Measurements from ENCODE around the gene TIMM8B. TPM values are rescaled to one million over a fixed set of nuclear protein-coding genes. Genes with fewer than 3 reads are reported as not detected.
"Not testable (repeated sequence)": the region's sequence is repeated elsewhere in the genome, so short reads cannot be mapped to it uniquely, and the experiment has no call there.

TIMM8B gene
- total RNA-seq, 1 donor from 2014 or later = 37.0 TPM

GRCh38 chr11:112051768-112052167, 34.8 kb downstream of the TIMM8B start:
- Mint-ChIP-seq H3K36me3 (ENCODE audit: low read depth) (peaks cover 59% of the 10 kb centered on the region), H3K9me3 (no peaks in the 10 kb centered on the region), H3K27me3 (no peaks in the 10 kb centered on the region), H3K27ac (peak overlapping the region; percentile 91), H3K4me1 (peaks cover 56% of the 10 kb centered on the region), H3K4me3 (peak overlapping the region; percentile 36)
- ATAC-seq (ENCODE audit: low read depth) = no peak
- DNase-seq = no peak
- ChIA-PET POLR2A (interaction anchor here (1.4 to 2.0 kb wide), 2 partner anchors 27 to 29 kb away, joined by 4 to 5 read pairs; partner anchors contain the start of gene DLAT), CTCF (no interaction called here)
- intact Hi-C loops (cut with micrococcal nuclease) = loop anchor here (5.0 kb wide), 1 partner anchor 36 kb away; the partner anchor contains the start of genes SDHD and TIMM8B
- no peak for TF ChIP-seq CTCF (IDR thresholded peaks at IDR 0.05)

- H3K27me3 Mint-ChIP-seq = no peaks in the 10 kb centered on the region
- CTCF ChIA-PET = no interaction called here
- H3K4me1 Mint-ChIP-seq = peaks cover 56% of the 10 kb centered on the region
- no peak for TF ChIP-seq CTCF (IDR thresholded peaks at IDR 0.05)
- POLR2A ChIA-PET = interaction anchor here (1.3 to 2.0 kb wide), 5 partner anchors 10 to 35 kb away, joined by 3 to 5 read pairs (median 4); partner anchors contain the start of genes DLAT, SDHD and TIMM8B
- H3K4me3 Mint-ChIP-seq = peak overlapping the region; percentile 69
- peak; percentile 64 for ATAC-seq (ENCODE audit: low read depth)
- H3K27ac Mint-ChIP-seq = peak overlapping the region; percentile 91
- H3K9me3 Mint-ChIP-seq = no peaks in the 10 kb centered on the region
- H3K36me3 Mint-ChIP-seq (ENCODE audit: low read depth) = peaks cover 61% of the 10 kb centered on the region
- intact Hi-C loops (cut with micrococcal nuclease) = loop anchor here (5.0 kb wide), 1 partner anchor 37 kb away; the partner anchor contains the start of genes SDHD and TIMM8B
- DNase-seq = no peak
These were observed 35.8 kb downstream of the TIMM8B start for GRCh38 chr11:112050721-112051120.

- Mint-ChIP-seq H3K27ac (peak overlapping the region; percentile 25), H3K36me3 (ENCODE audit: low read depth) (peaks cover 65% of the 10 kb centered on the region), H3K27me3 (no peaks in the 10 kb centered on the region), H3K4me1 (peaks cover 56% of the 10 kb centered on the region), H3K9me3 (no peaks in the 10 kb centered on the region), H3K4me3 (no peak overlapping the region)
- intact Hi-C loops (cut with micrococcal nuclease) = loop anchor here (5.0 kb wide), 1 partner anchor 38 kb away; the partner anchor contains the start of genes SDHD and TIMM8B
- CTCF ChIA-PET = no interaction called here
- POLR2A ChIA-PET = interaction anchor here (1.3 to 2.0 kb wide), 4 partner anchors 9 to 36 kb away, joined by 3 to 5 read pairs (median 4); partner anchors contain the start of genes DLAT, SDHD and TIMM8B
- TF ChIP-seq CTCF (IDR thresholded peaks at IDR 0.05) = no peak
- DNase-seq = no peak
- no peak for ATAC-seq (ENCODE audit: low read depth)
These were observed 36.8 kb downstream of the TIMM8B start for GRCh38 chr11:112049777-112050176.

GRCh38 chr11:112048256-112048655, 38.3 kb downstream of the TIMM8B start:
- peaks cover 69% of the 10 kb centered on the region for H3K36me3 Mint-ChIP-seq (ENCODE audit: low read depth)
- CTCF ChIA-PET, H3K9me3 Mint-ChIP-seq: not testable (repeated sequence)

GRCh38 chr11:112046647-112047046, 39.9 kb downstream of the TIMM8B start:
- H3K27me3 Mint-ChIP-seq; H3K4me3 Mint-ChIP-seq; POLR2A ChIA-PET; DNase-seq; H3K9me3 Mint-ChIP-seq; ATAC-seq (ENCODE audit: low read depth); intact Hi-C loops (cut with micrococcal nuclease); CTCF ChIA-PET: not testable (repeated sequence)
- Mint-ChIP-seq H3K4me1 (peaks cover 48% of the 10 kb centered on the region), H3K36me3 (ENCODE audit: low read depth) (peaks cover 65% of the 10 kb centered on the region), H3K27ac (peak overlapping the region; percentile 61)

More at GRCh38 chr11:112048256-112048655, 38.3 kb downstream of the TIMM8B start:
- H3K4me3 Mint-ChIP-seq = peak overlapping the region; percentile 54
- intact Hi-C loops (cut with micrococcal nuclease) = loop anchor here (1.0 kb wide), 3 partner anchors 24 to 121 kb away; partner anchors contain the start of genes NKAPD1 and PIH1D2
- not testable (repeated sequence) for H3K27me3 Mint-ChIP-seq, DNase-seq
- peaks cover 56% of the 10 kb centered on the region for H3K4me1 Mint-ChIP-seq
- H3K27ac Mint-ChIP-seq = peak overlapping the region; percentile 83
- peak; percentile 53 for ATAC-seq (ENCODE audit: low read depth)
- POLR2A ChIA-PET = interaction anchor here (0.6 to 1.9 kb wide), 6 partner anchors 17 to 135 kb away, joined by 3 to 12 read pairs (median 6); partner anchors contain the start of genes DLAT, SDHD and TIMM8B

- CTCF ChIA-PET = no interaction called here
- no peak overlapping the region for H3K4me3 Mint-ChIP-seq
- peaks cover 31% of the 10 kb centered on the region for H3K4me1 Mint-ChIP-seq
- POLR2A ChIA-PET = no interaction called here
- TF ChIP-seq CTCF (IDR thresholded peaks at IDR 0.05) = no peak
- ATAC-seq (ENCODE audit: low read depth) (no peak), DNase-seq (no peak)
- intact Hi-C loops (cut with micrococcal nuclease) = no loop called here
- H3K27ac Mint-ChIP-seq = no peak overlapping the region
- H3K9me3 Mint-ChIP-seq = no peaks in the 10 kb centered on the region
- H3K36me3 Mint-ChIP-seq (ENCODE audit: low read depth) = peaks cover 65% of the 10 kb centered on the region
- H3K27me3 Mint-ChIP-seq = no peaks in the 10 kb centered on the region
These were observed 41.6 kb downstream of the TIMM8B start for GRCh38 chr11:112044961-112045360.

All from activated B cell treated with CpG ODN at 0.5 μM for 24 hours (primary cell).